GM18507 (cell line): Measurements from ENCODE around the gene SARS2.
"Not testable (repeated sequence)": the region's sequence is repeated elsewhere in the genome, so short reads cannot be mapped to it uniquely, and the experiment has no call there.

Source experiments
- DNase-seq: peaks from one replicate; pipeline ENCODE4 v3.0.0; 2011; ENCODE audit warnings: low read depth; ENCODE audit not compliant: insufficient read length; ENCODE audit errors: extremely low spot score
- FAIRE-seq: peaks from 2 replicates; lab custom pipeline; 2011; peaks lifted over from hg19 to GRCh38; lab: Jason Lieb, UNC

SARS2 gene

DNA sequence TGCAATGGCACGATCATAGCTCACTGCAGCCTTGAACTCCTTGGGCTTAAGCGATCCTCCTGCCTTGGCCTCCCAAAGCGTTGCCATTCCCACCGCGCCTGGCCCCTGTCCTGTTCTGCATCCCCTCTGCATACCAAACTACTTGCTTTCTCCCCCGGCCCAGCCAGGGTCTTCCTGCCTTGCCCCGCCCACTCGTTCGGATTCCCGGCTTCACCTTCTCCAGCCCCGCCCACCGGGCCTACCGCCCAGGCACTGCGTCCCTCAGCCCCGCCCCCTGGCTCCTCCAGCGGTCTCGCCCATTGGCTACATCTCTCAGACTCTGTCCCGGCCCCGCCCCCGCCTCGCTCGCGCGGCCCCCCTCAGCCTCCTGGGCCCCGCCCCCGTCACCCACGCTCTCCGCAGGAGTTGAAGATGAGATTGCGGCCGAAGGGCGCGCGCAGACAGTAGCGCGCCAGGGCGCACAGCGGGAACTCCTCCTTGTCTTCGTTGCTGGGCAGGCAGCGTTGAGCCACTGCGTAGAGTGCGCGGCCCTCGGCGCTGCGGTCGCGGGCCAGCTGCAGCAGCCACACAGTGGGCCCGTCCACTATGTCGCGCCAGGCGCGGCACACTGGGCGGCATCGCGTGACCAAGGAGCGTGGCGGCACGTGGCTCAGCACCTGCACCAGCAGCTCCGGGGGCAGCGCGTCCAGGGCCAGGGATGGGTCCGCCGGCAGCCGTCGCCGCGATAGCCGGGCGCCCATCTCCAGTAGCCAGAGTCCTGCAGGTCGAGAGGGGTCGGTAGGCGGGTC is 19.2 kb upstream of the SARS2 start:
- peak; percentile 60 for DNase-seq
- peak; percentile 45 for FAIRE-seq

DNA sequence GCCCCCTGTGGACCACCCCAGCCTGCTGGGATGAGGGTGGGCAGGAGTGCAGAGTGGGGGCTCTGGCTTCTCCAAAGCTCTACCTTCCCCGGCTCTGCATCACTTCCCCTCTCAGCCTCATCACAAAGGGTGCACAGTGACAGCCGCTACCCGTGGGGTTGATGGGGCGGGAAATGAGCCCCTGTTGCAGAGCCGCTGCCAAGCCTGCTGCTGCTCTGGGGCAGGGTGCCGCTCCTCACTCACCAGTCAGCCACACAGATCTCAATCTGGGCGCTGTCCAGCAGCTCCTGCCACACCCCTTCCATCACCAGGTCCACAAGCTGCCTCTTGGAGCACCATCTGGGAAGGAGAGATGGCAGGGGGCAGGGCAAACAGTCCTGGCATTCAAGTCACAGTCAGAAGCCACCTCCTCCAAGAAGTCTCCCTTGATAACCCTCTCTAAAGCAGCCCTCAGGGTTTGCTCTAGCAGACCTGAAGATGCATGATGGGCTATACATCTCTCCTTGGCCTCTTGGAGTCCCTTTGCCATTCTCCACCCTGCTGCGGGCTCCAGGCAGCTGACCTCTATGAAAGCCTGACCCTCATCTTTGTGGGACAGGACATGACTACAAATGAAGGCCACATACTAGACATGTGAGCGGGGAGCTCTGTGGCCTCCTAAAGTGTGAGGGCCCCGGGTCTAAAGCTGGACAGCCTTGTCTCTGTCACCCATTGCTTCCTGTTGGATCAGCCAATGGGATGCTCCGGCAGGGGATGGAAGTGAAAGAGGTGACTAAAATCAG is 15.9 kb upstream of the SARS2 start:
- no peak for DNase-seq
- FAIRE-seq: no peak

DNA sequence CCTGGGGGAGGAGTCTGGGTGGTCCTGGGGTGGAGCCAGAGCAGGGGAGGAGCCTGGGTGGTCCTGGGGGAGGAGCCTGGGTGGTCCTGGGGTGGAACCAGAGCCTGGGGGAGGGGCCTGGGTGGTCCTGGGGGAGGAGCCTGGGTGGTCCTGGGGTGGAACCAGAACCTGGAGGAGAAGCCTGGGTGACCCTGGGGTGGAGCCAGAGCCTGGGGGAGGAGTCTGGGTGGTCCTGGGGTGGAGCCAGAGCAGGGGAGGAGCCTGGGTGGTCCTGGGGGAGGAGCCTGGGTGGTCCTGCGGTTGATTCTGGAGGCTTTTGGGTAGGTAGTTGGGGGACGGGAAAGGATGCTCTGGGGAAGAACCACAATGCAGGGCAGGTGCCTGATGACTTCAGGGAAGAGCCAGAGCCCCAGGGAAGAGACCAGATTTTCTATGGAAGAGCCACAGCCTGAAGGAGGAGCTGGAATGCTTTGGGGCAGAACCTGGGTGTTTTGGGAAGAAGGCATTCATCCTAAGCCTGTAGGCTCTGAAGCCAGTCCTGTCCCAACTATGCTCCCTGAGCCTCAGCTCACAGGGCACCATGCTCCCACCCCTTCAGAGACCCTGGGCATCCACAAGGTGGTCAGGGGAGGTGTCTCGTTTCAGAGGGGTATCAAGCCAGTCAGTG is 15.1 kb upstream of the SARS2 start:
- no peak for FAIRE-seq

DNA sequence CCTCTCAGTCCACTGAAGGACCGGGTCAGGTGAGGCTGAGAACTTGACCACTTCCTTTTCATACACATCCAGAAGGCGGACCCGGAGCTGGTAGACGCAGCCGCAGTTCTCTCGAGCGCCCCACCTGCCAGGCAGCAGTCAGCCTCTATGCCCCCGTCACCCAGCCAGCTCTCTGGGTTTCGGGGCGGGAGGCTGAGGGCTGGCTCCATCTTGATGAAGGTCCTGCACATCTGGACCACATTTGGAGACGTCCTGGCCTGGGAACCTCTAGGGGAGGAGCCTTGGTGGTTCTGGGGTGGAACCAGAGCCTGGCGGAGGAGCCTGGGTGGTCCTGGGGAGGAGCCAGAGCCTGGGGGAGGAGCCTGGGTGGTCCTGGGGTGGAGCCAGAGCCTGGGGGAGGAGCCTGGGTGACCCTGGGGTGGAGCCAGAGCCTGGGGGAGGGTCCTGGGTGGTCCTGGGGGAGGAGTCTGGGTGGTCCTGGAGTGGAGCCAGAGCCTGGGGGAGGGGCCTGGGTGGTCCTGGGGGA is 14.5 kb upstream of the SARS2 start:
- no peak for DNase-seq
- FAIRE-seq: no peak

More for the DNA sequence above, 15.1 kb upstream of the SARS2 start:
- no peak for DNase-seq

DNA sequence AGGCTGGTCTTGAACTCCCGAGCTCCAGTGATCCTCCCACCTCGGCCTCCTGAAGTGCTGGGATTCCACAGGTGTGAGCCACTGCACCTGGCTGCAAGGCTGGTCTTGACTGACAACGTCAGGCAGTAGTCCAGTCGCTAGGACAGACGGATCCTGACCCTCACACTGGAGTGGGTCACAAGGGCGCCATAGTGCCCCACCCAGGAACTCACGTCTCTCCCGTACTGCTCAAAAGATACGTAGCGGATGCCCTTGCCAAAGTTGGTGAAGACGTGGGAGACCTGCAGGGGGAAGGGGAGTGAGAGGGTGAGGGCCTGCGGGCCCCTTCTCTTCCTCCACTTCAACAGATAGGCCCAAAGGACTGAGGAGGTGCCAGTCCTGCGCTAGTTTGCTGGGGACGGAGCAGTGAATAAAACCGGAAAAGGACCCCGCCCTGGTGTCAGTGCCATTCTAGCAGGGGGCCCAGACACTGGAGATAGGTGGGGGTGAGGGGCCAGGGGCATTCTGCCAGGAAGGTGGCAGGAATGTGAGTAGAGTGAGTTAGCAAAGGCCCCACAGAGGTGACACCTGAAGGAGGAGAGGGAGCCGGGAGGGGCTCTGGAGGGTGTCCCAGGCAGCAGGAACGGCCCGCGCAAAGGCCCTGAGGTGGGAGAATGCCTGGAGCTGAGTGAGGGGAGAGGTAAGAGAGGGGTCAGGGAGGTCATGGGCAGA is 12.1 kb upstream of the SARS2 start:
- DNase-seq: no peak
- FAIRE-seq: no peak

GRCh38 chr19:38941979-38942378 is 11.4 kb upstream of the SARS2 start:
- FAIRE-seq (no peak), DNase-seq (no peak)

DNA sequence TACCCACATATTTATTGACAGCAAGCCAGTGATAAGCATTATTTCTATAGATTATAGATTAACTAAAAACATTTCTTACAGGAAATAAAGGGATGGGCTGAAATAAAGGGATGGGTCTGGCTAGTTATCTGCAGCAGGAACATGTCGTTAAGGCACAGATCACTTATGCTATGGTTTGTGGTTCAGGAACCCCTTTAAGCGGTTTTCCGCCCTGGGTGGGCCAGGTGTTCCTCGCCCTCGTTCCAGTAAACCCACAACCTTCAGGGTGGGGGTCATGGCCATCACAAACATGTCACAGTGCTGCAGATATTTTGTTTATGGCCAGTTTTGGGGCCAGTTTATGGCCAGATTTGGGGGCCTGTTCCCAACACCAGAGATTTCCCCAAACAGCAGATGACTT is 10.9 kb upstream of the SARS2 start:
- not testable (repeated sequence) for DNase-seq, FAIRE-seq

- DNase-seq (no peak), FAIRE-seq (no peak)
Measured at GRCh38 chr19:38939957-38940356, 9.4 kb upstream of the SARS2 start.

DNA sequence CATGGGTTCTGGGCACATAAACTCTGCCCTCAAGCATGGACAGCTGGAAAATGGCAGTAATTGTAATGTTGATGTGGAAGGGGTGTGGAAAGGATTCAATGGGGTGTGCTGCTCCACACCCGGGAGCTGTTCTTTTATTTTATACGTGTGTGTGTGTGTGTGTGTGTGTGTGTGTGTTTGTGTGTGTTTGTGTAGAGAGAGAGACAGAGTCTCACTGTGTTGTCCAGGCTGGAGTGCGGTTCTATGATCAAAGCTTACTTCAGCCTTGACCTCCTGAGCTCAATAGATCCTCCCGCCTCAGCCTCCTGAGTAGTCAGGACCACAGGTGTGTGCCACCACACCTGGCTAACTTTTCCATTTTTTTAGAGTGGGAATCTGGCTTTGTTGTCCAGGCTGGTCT is 3.0 kb upstream of the SARS2 start:
- DNase-seq (no peak), FAIRE-seq (no peak)

GRCh38 chr19:38932425-38933179 is 2.0 kb upstream of the SARS2 start:
- no peak for FAIRE-seq
- DNase-seq: no peak

DNA sequence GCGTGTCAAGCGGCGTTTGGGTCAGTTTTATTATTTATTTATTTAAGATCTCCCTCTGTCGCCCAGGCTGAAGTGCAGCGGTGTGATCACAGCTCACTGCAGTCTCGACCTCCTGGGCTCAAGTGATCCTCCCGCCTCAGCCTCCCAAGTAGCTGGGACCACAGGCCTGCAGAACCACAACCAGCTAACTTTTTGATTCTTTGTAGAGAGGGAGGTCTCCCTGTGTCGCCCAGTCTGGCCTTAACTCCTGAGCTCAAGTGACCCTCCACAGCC is 894 bp upstream of the SARS2 start:
- FAIRE-seq (no peak), DNase-seq (no peak)

DNA sequence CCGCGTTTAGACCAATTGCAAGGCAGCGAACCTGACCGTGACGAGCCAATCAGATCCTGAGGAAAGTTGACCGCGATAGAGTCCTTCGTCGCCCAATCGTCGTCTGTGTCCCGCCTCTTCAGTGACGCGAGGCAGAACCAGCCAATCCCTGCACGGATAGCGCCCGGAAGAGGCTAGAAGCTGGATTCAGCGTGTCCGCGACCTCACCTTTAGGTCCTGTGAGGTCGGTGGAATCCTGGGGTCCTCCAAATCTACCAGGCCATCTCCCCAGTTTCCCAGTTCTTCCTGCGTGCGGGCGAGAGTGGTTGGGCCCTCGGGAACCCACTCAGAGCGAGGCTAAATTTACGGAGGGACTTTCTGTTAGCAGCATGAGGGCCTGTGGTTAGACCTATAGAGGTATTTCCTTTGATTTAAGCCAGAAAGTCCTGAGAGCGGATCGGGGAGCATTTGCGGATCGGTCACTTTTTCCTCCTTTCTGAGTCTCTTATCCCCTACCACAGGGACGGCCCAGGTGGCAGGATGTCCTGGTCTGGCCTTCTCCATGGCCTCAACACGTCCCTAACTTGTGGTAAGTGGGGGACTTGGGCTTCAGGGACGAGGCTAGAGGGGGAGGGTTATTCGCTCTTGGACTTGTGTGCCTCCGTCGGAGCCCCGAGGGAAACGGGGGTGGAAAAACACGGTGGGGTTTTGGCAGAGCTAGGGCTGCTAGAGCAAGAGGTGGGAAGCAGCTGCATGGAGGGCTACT is 385 bp upstream of the SARS2 start, which contains the start of gene MRPS12:
Gene MRPS12, plus strand, starts transcription at position 169 of the 745 bp plus-strand sequence. Its CDS starts 351 bp downstream, at position 520.
- DNase-seq (peak; percentile 96), FAIRE-seq (peak; percentile 100)

DNA sequence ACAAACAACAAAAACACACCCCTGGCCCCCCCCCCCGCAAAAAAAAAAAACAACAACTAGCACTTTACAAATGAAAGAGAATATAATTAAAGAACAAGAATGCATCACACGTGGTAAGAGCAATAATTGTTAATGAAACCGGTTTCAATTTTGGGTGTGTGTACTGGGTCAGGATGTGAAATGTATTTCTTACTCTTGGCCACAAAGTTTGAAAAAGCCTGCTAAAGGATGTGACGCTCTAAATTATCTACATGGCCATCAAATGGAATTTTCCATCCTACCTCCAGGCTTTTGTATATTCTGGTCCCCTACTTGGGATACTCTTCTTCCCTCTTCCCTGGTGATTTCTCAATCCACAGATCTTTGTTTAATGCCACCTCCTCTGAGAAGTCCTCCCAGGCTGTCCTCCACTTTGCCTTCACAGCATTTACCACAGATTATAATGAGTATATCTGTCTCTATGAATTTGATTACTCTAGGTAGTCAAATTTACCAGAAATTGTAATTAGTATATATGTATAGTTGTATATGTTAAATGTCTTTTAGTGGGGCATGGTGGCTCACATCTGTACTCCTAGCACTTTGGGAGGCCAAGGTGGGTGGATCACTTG is 2.1 kb downstream of the SARS2 start:
- FAIRE-seq (no peak), DNase-seq (no peak)

GRCh38 chr19:38924388-38924787 is 6.2 kb downstream of the SARS2 start:
- FAIRE-seq: no peak
- DNase-seq: no peak

GRCh38 chr19:38922482-38922881 is 8.1 kb downstream of the SARS2 start:
- FAIRE-seq: no peak
- DNase-seq: no peak

GRCh38 chr19:38921420-38922274 is 8.9 kb downstream of the SARS2 start:
- no peak for FAIRE-seq
- no peak for DNase-seq
